Endothelial cell of umbilical vein (primary cell): Measurements from ENCODE around the gene DNAJC30. TPM values are rescaled to one million over a fixed set of nuclear protein-coding genes. Genes with fewer than 3 reads are reported as not detected.

Experiments
- BruUV-seq: library from RNA; stranded (reverse); fragments of 400-500 nt; replicated peaks from 2 replicates; lab custom pipeline; 2021; lab: Mats Ljungman, UMichigan
- CTCF ChIA-PET: fragments of 300-600, 350-600 bp; sonication (Branson Sonifier 250); formaldehyde crosslinking; loops from one replicate; lab custom pipeline; 2021; ENCODE audit warnings: antibody characterized with exemption, inconsistent platforms; lab: Charles Lee
- POLR2A ChIA-PET: fragments of 300-600, 350-600 bp; sonication (Branson Sonifier 250); formaldehyde crosslinking; loops from one replicate; lab custom pipeline; 2021; ENCODE audit warnings: antibody characterized with exemption, inconsistent platforms; lab: Charles Lee
- DNase-seq: peaks from one replicate; pipeline ENCODE4 v3.0.0-alpha.2; 2011; ENCODE audit warnings: low read depth, low spot score
- FAIRE-seq: peaks from 2 replicates; lab custom pipeline; 2011; peaks lifted over from hg19 to GRCh38; lab: Jason Lieb, UNC
- H2AFZ ChIP-seq: 2 replicates; pipeline ENCODE4 v1.6.0; 2012; ENCODE audit warnings: low read depth, low read length, control low read depth, inconsistent platforms
- H3K27ac ChIP-seq: 2 replicates; pipeline ENCODE4 v1.5.1; 2011; ENCODE audit warnings: low read depth, mild to moderate bottlenecking, control low read depth, low read length, moderate library complexity; ENCODE audit not compliant: insufficient read depth
- H3K27me3 ChIP-seq, 2 experiments: 2 replicates each; pipeline versions ENCODE4 v1.6.0 to v1.6.1; 2011; ENCODE audit warnings: low read length in 2 of 2, mixed read lengths in 1 of 2; ENCODE audit not compliant: control insufficient read depth in 2 of 2, insufficient read depth in 2 of 2
- H3K36me3 ChIP-seq, 2 experiments: 2 replicates in 1 of 2; 3 replicates in 1 of 2; pipeline ENCODE4 v1.5.1; 2011; ENCODE audit warnings: low read length in 2 of 2, mild to moderate bottlenecking in 1 of 2, moderate library complexity in 1 of 2; ENCODE audit not compliant: control insufficient read depth in 2 of 2, insufficient read depth in 2 of 2; ENCODE audit errors: extremely low read depth in 1 of 2
- H3K4me1 ChIP-seq: 3 replicates; pipeline ENCODE4 v1.5.1; 2011; ENCODE audit warnings: mild to moderate bottlenecking, low read length; ENCODE audit not compliant: control insufficient read depth, insufficient read depth; ENCODE audit errors: extremely low read depth
- H3K4me2 ChIP-seq: 2 replicates; pipeline ENCODE4 v1.6.1; 2011; ENCODE audit warnings: low read length, control low read depth, mixed read lengths; ENCODE audit not compliant: insufficient read depth
- H3K4me3 ChIP-seq, 3 experiments: fragments of 200-600 bp in 1 of 3; sonication (generic), shearing (Covaris generic) in 1 of 3; replicated peaks in 1 of 3; 2 replicates each; pipeline ENCODE4 v1.5.1; 2011 to 2016; ENCODE audit warnings: control low read depth in 3 of 3, low read length in 3 of 3, mild to moderate bottlenecking in 2 of 3, inconsistent platforms in 1 of 3, low read depth in 1 of 3, moderate library complexity in 1 of 3; ENCODE audit not compliant: insufficient read depth in 1 of 3
- H3K79me2 ChIP-seq: 2 replicates; pipeline ENCODE4 v1.6.0; 2012; ENCODE audit warnings: low read length, inconsistent platforms; ENCODE audit not compliant: control insufficient read depth, insufficient read depth
- H3K9ac ChIP-seq: replicated peaks from 2 replicates; pipeline ENCODE3; 2011; ENCODE audit warnings: low read length, control low read depth; ENCODE audit not compliant: insufficient read depth; ENCODE audit errors: extremely low read depth
- H3K9me1 ChIP-seq: replicated peaks from 3 replicates; pipeline ENCODE4 v1.6.0; 2011; ENCODE audit warnings: mild to moderate bottlenecking, low read length; ENCODE audit not compliant: control insufficient read depth, insufficient read depth; ENCODE audit errors: extremely low read depth
- H3K9me3 ChIP-seq: replicated peaks from 2 replicates; pipeline ENCODE4 v1.5.1; 2012; ENCODE audit warnings: low read length, inconsistent platforms; ENCODE audit not compliant: control insufficient read depth, insufficient read depth
- H4K20me1 ChIP-seq: replicated peaks from 2 replicates; pipeline ENCODE3; 2011; ENCODE audit warnings: mild to moderate bottlenecking, low read length; ENCODE audit not compliant: control insufficient read depth, insufficient read depth; ENCODE audit errors: extremely low read depth
- EZH2 ChIP-seq: IDR thresholded peaks from 2 replicates; pipeline ENCODE4 v1.6.1; 2012; ENCODE audit warnings: borderline replicate concordance, low read depth, mild to moderate bottlenecking, moderate library complexity, low read length, inconsistent platforms; ENCODE audit not compliant: severe bottlenecking
- FOS ChIP-seq: IDR thresholded peaks from 2 replicates; pipeline ENCODE4 v1.6.1; 2011; ENCODE audit warnings: mild to moderate bottlenecking, low read length, moderate library complexity, borderline replicate concordance; ENCODE audit not compliant: insufficient read depth
- GATA2 ChIP-seq: IDR thresholded peaks from 2 replicates; pipeline ENCODE4 v1.7.0; 2011; ENCODE audit warnings: low read depth, mild to moderate bottlenecking, moderate library complexity, mixed read lengths, low read length; ENCODE audit not compliant: insufficient read length, insufficient read depth
- JUN ChIP-seq: IDR thresholded peaks from 2 replicates; pipeline ENCODE4 v1.6.1; 2011; ENCODE audit warnings: borderline replicate concordance, low read depth; ENCODE audit not compliant: insufficient read length, insufficient read depth
- MYC ChIP-seq: IDR thresholded peaks from one replicate; pipeline ENCODE4 v1.6.1; 2011; ENCODE audit warnings: mild to moderate bottlenecking, low read depth, low read length
- POLR2A ChIP-seq: IDR thresholded peaks from 2 replicates; pipeline ENCODE4 v1.6.1; 2012; ENCODE audit warnings: low read depth, mild to moderate bottlenecking, control low read depth, low read length
- POLR2AphosphoS5 ChIP-seq: IDR thresholded peaks from 2 replicates; pipeline ENCODE4 v1.6.1; 2012; ENCODE audit warnings: low read depth, mild to moderate bottlenecking, control low read depth, low read length, moderate library complexity; ENCODE audit not compliant: insufficient read depth
- dilution Hi-C: fragments of 300-500 bp; cut with MboI; formaldehyde crosslinking; loops from one replicate; pipeline ENCODE4 v1.15.0; 2019; ENCODE audit warnings: low sequenced_read_pairs; ENCODE audit not compliant: extremely low pct_ligation_motif_present
- intact Hi-C: fragments of 100-400 bp; cut with micrococcal nuclease; formaldehyde crosslinking; loops from one replicate; pipeline ENCODE4 v1.10.0; 2022
- polyA plus RNA-seq, 4 experiments: library from polyadenylated mRNA; depleted of rRNA in 3 of 4; stranded (reverse) in 3 of 4; unstranded in 1 of 4; fragments of >200 nt; gene quantifications; 2 replicates each; pipeline versions ENCODE4 v1.2.1 to v1.2.3, GENCODE V29; 2011 to 2012; ENCODE audit warnings: missing spikeins in 1 of 4
- total RNA-seq: library from RNA; stranded (reverse); gene quantifications from 2 replicates; pipeline ENCODE4 v1.2.3, GENCODE V29; 2021
- TF ChIP-seq, protein P1 (sequence below), 2 donors: IDR thresholded peaks; 1 replicate in 1 of 2; 2 replicates in 1 of 2; pipeline ENCODE4 v1.5.1; 2011; ENCODE audit warnings: low read length in 2 of 2, mild to moderate bottlenecking in 2 of 2, moderate library complexity in 2 of 2, control low read depth in 1 of 2, inconsistent platforms in 1 of 2, low read depth in 1 of 2; ENCODE audit not compliant: insufficient read depth in 1 of 2; ENCODE audit errors: extremely low read depth in 1 of 2
- TF ChIP-seq, protein P2 (sequence below): IDR thresholded peaks from 2 replicates; pipeline ENCODE4 v1.6.1; 2011; ENCODE audit not compliant: insufficient read depth, insufficient read length

Gene DNAJC30
- total and polyA plus RNA-seq, 2 donors (not counting 3 experiments of a cell fraction or from before 2014, with no cell fraction given) = 10.6 to 11.9 TPM

DNA sequence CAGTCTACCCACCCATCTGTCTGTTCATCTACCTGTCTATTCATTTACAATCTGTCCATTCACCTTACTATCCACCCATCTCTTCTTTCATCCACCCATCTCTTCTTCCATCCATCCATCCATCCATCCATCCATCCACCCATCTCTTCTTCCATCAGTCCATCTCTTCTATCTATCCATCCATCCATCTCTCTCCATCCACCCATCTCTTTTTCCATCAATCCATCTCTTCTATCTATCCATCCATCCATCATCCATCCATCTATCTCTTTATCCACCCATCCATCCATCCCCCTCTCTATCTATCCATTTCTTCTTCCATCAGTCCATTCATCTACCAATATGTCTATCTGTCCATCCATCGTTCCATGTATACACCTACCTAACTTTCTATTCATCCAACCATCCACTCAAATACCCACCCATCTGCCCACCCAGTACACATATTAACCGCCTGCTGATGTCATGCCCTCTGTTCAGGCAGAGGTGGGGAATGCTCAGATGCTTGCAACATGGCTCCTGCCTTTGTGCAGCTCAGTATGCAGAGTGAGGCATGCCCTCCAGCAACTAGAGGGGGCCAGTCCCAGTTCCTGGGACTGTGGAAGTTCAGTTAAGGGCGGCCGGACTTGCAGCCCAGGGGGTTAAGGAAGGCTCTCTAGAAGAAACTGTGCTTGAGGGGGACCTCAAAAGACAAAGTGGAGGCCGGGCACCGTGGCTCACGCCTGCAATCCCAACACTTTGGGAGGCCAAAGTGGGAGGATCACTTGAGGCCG lies 47.6 kb downstream of the DNAJC30 start:
- FAIRE-seq = no peak
- POLR2A ChIA-PET = no interaction called here
- Histone ChIP-seq H3K27ac (no peak overlapping the region), H4K20me1 (no peaks in the 10 kb centered on the region), H3K79me2 (no peaks in the 10 kb centered on the region), H3K4me2 (no peak overlapping the region), H2AFZ (no peak overlapping the region), H3K9me1 (no peaks in the 10 kb centered on the region), H3K27me3 (peaks cover 0 to 7% of the 10 kb centered on the region in 2 experiments), H3K9ac (no peak overlapping the region), H3K9me3 (no peaks in the 10 kb centered on the region), H3K36me3 (no peaks in the 10 kb centered on the region), H3K4me3 (no peak overlapping the region), H3K4me1 (no peaks in the 10 kb centered on the region)
- BruUV-seq = no TSS peak
- DNase-seq = no peak
- CTCF ChIA-PET = interaction anchor here (0.9 to 1.0 kb wide), 2 partner anchors 29 to 219 kb away, joined by 3 read pairs; no protein-coding TSS in a partner anchor
- dilution Hi-C loops (no loop called here), intact Hi-C loops (no loop called here)
- TF ChIP-seq EZH2 = no peak
- TF ChIP-seq, protein P1, sequence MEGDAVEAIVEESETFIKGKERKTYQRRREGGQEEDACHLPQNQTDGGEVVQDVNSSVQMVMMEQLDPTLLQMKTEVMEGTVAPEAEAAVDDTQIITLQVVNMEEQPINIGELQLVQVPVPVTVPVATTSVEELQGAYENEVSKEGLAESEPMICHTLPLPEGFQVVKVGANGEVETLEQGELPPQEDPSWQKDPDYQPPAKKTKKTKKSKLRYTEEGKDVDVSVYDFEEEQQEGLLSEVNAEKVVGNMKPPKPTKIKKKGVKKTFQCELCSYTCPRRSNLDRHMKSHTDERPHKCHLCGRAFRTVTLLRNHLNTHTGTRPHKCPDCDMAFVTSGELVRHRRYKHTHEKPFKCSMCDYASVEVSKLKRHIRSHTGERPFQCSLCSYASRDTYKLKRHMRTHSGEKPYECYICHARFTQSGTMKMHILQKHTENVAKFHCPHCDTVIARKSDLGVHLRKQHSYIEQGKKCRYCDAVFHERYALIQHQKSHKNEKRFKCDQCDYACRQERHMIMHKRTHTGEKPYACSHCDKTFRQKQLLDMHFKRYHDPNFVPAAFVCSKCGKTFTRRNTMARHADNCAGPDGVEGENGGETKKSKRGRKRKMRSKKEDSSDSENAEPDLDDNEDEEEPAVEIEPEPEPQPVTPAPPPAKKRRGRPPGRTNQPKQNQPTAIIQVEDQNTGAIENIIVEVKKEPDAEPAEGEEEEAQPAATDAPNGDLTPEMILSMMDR (IDR thresholded peaks at IDR 0.05; ENCODE audit: extremely low read depth in 1 of 2, insufficient read depth in 1 of 2, low read depth in 1 of 2, low read length in 2 of 2) = no peak
- TF ChIP-seq POLR2A = no peak
- TF ChIP-seq POLR2AphosphoS5 = no peak
- TF ChIP-seq, protein P2, sequence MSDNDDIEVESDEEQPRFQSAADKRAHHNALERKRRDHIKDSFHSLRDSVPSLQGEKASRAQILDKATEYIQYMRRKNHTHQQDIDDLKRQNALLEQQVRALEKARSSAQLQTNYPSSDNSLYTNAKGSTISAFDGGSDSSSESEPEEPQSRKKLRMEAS = no peak
- no peak for TF ChIP-seq MYC
- no peak for TF ChIP-seq GATA2
- no peak for TF ChIP-seq FOS
- no peak for TF ChIP-seq JUN
